Amygdala (tissue), 56 donors: ENCODE data around the gene KMT2B.

ENCODE experiments used
- DNase-seq, 56 donors: peaks; one replicate each; lab custom pipeline; 2025; lab: John Stamatoyannopoulos, UW

The KMT2B gene

DNA sequence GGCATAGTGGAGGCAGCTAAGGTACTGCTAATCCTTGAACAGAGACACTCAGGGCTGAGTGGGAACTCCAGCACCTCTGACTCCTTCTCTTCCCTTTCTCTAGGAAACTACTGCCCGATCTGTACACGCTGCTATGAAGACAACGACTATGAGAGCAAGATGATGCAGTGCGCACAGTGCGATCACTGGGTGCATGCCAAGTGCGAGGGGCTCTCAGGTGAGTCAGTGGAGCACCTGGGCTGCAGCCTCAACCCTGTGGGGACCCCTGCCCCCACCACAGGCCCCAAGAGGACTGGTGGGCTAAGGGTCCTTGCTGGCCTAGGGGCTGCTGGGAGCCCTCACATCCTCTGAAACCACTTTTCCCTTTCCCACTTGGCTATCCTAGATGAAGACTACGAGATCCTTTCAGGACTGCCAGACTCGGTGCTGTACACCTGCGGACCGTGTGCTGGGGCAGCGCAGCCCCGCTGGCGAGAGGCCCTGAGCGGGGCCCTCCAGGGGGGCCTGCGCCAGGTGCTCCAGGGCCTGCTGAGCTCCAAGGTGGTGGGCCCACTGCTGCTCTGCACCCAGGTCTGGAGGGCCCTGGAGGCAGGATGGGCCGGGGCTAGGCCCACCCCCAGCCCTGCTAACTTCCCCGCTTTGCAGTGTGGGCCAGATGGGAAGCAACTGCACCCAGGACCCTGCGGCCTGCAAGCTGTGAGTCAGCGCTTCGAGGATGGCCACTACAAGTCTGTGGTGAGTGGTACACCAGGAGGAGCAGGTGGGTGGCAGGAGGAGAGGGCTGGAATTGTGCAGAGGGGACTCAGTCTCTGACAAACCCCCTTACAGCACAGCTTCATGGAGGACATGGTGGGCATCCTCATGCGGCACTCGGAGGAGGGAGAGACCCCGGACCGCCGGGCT, 9.5 kb downstream of the KMT2B start:
- no peak for DNase-seq

GRCh38 chr19:35727956-35728706, 10.3 kb downstream of the KMT2B start:
- DNase-seq, result peak in 2 of 56 donors; percentile 8 to 13

DNA sequence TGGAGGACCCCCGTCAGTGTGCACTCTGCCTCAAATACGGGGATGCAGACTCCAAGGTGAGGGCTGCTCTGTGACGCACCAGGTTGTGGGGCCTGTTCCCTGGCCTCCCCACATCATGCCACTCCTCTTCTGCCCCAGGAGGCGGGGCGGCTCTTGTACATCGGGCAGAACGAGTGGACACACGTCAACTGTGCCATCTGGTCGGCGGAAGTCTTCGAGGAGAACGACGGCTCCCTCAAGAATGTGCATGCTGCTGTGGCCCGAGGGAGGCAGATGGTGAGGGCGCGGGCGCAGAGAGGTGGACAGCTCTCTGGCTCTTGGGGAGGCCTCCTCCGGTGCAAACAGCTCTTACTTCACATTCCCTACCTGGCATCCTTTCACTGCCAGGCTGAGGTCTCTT, 11.2 kb downstream of the KMT2B start:
- DNase-seq, result no peak

- no peak for DNase-seq
These were observed 12.0 kb downstream of the KMT2B start for GRCh38 chr19:35729763-35730162.

DNA sequence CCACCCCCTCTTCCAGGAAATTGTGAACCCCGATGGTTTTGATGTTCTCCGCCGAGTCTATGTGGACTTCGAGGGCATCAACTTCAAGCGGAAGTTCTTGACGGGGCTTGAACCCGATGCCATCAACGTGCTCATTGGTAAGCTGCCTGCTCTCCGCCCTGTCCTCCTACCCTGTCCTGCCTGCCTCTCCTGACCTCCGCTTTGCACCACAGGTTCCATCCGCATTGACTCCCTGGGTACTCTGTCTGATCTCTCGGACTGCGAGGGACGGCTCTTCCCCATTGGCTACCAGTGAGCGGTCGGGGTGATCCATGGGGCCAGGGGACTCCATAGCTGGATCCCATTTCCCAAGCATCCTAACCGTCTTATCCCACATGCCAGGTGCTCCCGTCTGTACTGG, 12.5 kb downstream of the KMT2B start:
- DNase-seq, result no peak

DNA sequence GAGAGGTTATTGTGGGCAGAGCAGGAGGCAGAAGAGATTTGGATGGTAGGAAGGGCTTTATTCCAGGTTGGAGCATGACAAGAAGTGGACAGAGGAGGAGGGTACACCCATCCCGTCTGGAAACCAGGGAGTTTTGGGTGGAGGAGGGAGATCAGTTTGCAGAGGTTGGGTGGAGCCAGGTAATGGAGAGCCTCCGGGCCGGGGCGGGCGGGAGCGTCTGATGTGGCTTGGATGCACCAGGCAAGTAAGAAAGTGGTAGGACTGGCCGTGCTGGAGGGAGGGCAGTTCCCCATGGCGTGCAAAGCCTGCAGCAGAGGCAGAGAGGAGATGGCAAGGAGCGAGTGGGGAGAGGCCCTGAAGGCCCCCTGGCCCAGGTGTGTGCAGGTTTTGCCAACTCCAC, 13.6 kb downstream of the KMT2B start:
- no peak for DNase-seq

- DNase-seq, result no peak
These were observed 14.1 kb downstream of the KMT2B start for GRCh38 chr19:35731779-35732405.

DNA sequence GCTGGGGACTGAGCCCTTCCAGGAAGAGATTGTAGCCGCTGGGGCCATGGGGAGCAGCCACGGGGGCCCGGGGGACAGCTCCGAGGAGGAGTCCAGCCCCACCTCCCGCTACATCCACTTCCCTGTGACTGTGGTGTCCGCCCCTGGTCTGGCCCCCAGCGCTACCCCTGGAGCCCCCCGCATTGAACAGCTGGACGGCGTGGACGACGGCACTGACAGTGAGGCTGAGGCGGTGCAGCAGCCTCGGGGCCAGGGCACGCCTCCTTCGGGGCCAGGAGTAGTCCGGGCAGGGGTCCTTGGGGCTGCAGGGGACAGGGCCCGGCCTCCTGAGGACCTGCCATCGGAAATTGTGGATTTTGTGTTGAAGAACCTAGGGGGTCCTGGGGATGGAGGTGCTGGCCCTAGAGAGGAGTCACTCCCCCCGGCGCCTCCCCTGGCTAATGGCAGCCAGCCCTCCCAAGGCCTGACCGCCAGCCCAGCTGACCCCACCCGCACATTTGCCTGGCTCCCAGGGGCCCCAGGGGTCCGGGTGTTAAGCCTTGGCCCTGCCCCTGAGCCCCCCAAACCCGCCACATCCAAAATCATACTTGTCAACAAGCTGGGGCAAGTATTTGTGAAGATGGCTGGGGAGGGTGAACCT, 14.9 kb downstream of the KMT2B start:
- DNase-seq, result no peak

DNA sequence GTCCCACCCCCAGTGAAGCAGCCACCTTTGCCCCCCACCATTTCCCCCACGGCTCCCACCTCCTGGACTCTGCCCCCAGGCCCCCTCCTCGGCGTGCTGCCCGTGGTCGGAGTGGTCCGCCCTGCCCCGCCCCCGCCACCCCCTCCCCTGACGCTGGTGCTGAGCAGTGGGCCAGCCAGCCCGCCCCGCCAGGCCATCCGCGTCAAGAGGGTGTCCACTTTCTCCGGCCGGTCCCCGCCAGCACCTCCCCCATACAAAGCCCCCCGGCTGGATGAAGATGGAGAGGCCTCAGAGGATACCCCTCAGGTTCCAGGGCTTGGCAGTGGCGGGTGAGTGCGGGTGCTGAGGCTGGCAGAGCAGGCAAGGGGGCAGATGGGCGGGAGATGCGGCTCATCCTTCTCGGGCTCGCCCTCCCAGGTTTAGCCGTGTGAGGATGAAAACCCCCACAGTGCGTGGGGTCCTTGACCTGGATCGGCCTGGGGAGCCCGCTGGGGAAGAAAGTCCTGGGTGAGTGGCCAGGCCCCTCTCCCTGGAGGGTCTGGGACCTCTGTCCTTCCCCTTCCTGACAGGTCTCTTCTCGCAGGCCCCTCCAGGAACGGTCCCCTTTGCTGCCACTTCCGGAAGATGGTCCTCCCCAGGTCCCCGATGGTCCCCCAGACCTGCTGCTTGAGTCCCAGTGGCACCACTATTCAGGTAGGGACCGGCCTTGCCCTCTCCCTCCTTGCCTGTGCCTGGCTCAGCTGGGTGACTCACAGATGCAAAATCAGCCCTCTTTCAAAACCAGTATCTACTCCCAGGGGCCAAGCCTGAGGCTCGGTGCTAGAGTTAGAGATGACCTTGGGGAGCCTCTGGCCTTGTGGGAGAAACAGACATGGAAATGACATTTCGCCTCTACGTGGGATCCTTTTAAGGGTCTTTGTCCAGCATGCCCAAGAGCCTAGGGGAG, 15.7 kb downstream of the KMT2B start:
- DNase-seq, result peak in 1 of 56 donors; percentile 2

DNA sequence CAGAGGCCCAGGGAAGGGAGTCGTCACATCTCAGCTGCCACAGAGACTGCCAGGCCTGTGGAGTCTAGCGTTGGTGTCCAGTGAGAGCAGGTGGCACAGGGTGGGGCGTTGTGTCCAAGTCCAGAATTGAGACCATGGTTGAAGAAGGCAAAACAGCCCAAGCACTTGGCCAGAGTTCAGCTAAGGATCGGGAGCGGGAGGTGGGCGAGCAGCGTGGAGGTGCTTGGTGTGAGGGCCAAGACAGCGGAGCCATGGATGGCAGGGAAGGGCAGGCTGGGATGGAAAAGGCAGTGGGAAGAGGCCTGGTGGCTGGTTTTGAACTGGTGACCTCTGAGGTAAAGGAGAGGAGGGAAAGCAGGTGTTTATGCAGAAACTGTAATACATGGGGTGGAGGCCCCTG, 16.5 kb downstream of the KMT2B start:
- DNase-seq, result no peak

GRCh38 chr19:35734889-35735288, 17.1 kb downstream of the KMT2B start:
- DNase-seq, result no peak

- no peak for DNase-seq
These were observed 19.4 kb downstream of the KMT2B start for GRCh38 chr19:35736913-35737886.

- DNase-seq, result no peak
These were observed 20.5 kb downstream of the KMT2B start for GRCh38 chr19:35738021-35738886.

DNA sequence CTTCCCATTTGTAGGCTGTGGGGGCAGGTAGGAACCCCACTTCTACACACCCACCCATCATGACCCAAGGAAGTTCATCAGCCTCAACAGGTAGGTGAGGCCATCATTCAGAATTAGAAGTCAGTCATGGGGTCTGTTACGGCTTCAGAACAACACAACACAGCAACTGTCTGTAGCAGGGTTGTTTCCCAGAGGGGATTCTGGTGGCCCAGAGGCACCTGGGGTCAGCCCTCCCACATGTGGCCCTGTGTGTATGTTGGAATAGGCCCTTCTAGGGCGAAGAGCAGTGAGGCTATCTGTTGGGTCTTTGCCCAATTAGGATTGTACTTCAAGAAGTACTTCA, 21.1 kb downstream of the KMT2B start:
- DNase-seq, result no peak

GRCh38 chr19:35739275-35740107, 21.7 kb downstream of the KMT2B start:
- no peak for DNase-seq

- DNase-seq, result no peak
These were observed 22.3 kb downstream of the KMT2B start for GRCh38 chr19:35740108-35740422.
